ENCODE results near the gene BAG5.
"Not testable (repeated sequence)": the region's sequence is repeated elsewhere in the genome, so short reads cannot be mapped to it uniquely, and the experiment has no call there.

Gene BAG5

GRCh38 chr14:103514596-103515421, 47.6 kb downstream of the BAG5 start:
- H2AFZ ChIP-seq (ENCODE audit: low read length) = no peak overlapping the region
- no peaks in the 10 kb centered on the region for H3K9me2 ChIP-seq (replicated peaks; ENCODE audit: low read depth, low read length)
- H3K79me2 ChIP-seq (ENCODE audit: insufficient read depth, low read length) = no peaks in the 10 kb centered on the region
- H3K9ac ChIP-seq (ENCODE audit: low read depth, low read length, poor library complexity, severe bottlenecking) = no peak overlapping the region
- no peaks in the 10 kb centered on the region for H3K4me1 ChIP-seq (ENCODE audit: insufficient read depth, low read length, poor library complexity, severe bottlenecking)
- no peaks in the 10 kb centered on the region for H4K20me1 ChIP-seq (ENCODE audit: insufficient read depth, low read length, poor library complexity, severe bottlenecking)
- TF ChIP-seq, protein P1, sequence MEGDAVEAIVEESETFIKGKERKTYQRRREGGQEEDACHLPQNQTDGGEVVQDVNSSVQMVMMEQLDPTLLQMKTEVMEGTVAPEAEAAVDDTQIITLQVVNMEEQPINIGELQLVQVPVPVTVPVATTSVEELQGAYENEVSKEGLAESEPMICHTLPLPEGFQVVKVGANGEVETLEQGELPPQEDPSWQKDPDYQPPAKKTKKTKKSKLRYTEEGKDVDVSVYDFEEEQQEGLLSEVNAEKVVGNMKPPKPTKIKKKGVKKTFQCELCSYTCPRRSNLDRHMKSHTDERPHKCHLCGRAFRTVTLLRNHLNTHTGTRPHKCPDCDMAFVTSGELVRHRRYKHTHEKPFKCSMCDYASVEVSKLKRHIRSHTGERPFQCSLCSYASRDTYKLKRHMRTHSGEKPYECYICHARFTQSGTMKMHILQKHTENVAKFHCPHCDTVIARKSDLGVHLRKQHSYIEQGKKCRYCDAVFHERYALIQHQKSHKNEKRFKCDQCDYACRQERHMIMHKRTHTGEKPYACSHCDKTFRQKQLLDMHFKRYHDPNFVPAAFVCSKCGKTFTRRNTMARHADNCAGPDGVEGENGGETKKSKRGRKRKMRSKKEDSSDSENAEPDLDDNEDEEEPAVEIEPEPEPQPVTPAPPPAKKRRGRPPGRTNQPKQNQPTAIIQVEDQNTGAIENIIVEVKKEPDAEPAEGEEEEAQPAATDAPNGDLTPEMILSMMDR (conservative IDR thresholded peaks at IDR 0.05; ENCODE audit: low read length) = no peak
- TF ChIP-seq EZH2phosphoT487 (IDR thresholded peaks at IDR 0.05; ENCODE audit: borderline replicate concordance) = no peak
- H3K36me3 ChIP-seq (ENCODE audit: insufficient read depth, low read length) = no peaks in the 10 kb centered on the region
- no peaks in the 10 kb centered on the region for H3F3A ChIP-seq (ENCODE audit: low read depth)
- no peaks in the 10 kb centered on the region for H3K9me3 ChIP-seq (ENCODE audit: insufficient read depth, low read depth, low read length)
- no peak overlapping the region for H3K4me3 ChIP-seq (ENCODE audit: low read length, poor library complexity, severe bottlenecking)
- H3K27me3 ChIP-seq (ENCODE audit: insufficient read depth, low read length, poor library complexity, severe bottlenecking) = no peaks in the 10 kb centered on the region
- no peak overlapping the region for H3K4me2 ChIP-seq (ENCODE audit: low read depth, low read length, poor library complexity, severe bottlenecking)

- TF ChIP-seq, protein P1 (conservative IDR thresholded peaks at IDR 0.05; ENCODE audit: low read length) = no peak
- no peak for TF ChIP-seq EZH2phosphoT487 (IDR thresholded peaks at IDR 0.05; ENCODE audit: borderline replicate concordance)
- H3K9ac ChIP-seq (ENCODE audit: low read depth, low read length, poor library complexity, severe bottlenecking) = no peak overlapping the region
Measured at GRCh38 chr14:103512701-103513611, 49.5 kb downstream of the BAG5 start.

DNA sequence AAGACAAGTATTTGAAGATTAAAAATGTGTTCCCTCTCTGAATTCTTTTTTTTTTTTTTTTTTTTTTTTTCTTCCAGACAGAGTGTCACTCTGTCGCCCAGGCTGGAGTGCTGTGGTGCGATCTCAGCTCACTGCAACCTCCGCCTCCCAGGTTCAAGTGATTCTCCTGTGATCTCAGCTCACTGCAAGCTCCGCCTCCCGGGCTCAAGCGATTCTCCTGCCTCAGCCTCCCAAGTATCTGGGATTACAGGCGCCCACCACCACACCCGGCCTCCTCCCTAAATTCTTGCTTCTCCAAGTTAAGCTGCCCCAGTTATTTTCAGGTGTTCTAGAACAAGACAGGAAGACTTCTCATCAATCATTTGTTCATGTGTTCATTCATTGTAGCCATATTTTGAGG, 50.3 kb downstream of the BAG5 start:
- H3K9me3 ChIP-seq (ENCODE audit: insufficient read depth, low read depth, low read length); H3K9ac ChIP-seq (ENCODE audit: low read depth, low read length, poor library complexity, severe bottlenecking); H2AFZ ChIP-seq (ENCODE audit: low read length); H4K20me1 ChIP-seq (ENCODE audit: insufficient read depth, low read length, poor library complexity, severe bottlenecking); H3K4me2 ChIP-seq (ENCODE audit: low read depth, low read length, poor library complexity, severe bottlenecking); H3F3A ChIP-seq (ENCODE audit: low read depth); H3K36me3 ChIP-seq (ENCODE audit: insufficient read depth, low read length); H3K27me3 ChIP-seq (ENCODE audit: insufficient read depth, low read length, poor library complexity, severe bottlenecking); H3K4me3 ChIP-seq (ENCODE audit: low read length, poor library complexity, severe bottlenecking); H3K9me2 ChIP-seq (replicated peaks; ENCODE audit: low read depth, low read length); H3K4me1 ChIP-seq (ENCODE audit: insufficient read depth, low read length, poor library complexity, severe bottlenecking); H3K79me2 ChIP-seq (ENCODE audit: insufficient read depth, low read length): not testable (repeated sequence)

More at GRCh38 chr14:103512701-103513611, 49.5 kb downstream of the BAG5 start:
- Histone ChIP-seq H3F3A (ENCODE audit: low read depth) (no peaks in the 10 kb centered on the region), H2AFZ (ENCODE audit: low read length) (no peak overlapping the region), H3K9me3 (ENCODE audit: insufficient read depth, low read depth, low read length) (no peaks in the 10 kb centered on the region), H3K79me2 (ENCODE audit: insufficient read depth, low read length) (no peaks in the 10 kb centered on the region), H3K36me3 (ENCODE audit: insufficient read depth, low read length) (no peaks in the 10 kb centered on the region), H3K4me1 (ENCODE audit: insufficient read depth, low read length, poor library complexity, severe bottlenecking) (no peaks in the 10 kb centered on the region), H3K27me3 (ENCODE audit: insufficient read depth, low read length, poor library complexity, severe bottlenecking) (no peaks in the 10 kb centered on the region), H4K20me1 (ENCODE audit: insufficient read depth, low read length, poor library complexity, severe bottlenecking) (no peaks in the 10 kb centered on the region), H3K4me3 (ENCODE audit: low read length, poor library complexity, severe bottlenecking) (no peak overlapping the region), H3K9me2 (replicated peaks; ENCODE audit: low read depth, low read length) (no peaks in the 10 kb centered on the region), H3K4me2 (ENCODE audit: low read depth, low read length, poor library complexity, severe bottlenecking) (no peak overlapping the region)

Data from Loucy (cell line).